GM12872 (cell line): ENCODE measurements around the gene RIMS3.

Experiments
- TF ChIP-seq, protein P1 (sequence below): IDR thresholded peaks from 3 replicates; pipeline ENCODE4 v1.5.1; 2011; ENCODE audit warnings: low read depth, mild to moderate bottlenecking, low read length, moderate library complexity; ENCODE audit not compliant: insufficient read depth

RIMS3 gene

GRCh38 chr1:40612345-40612831 is 53.1 kb downstream of the RIMS3 start:
- TF ChIP-seq, protein P1, sequence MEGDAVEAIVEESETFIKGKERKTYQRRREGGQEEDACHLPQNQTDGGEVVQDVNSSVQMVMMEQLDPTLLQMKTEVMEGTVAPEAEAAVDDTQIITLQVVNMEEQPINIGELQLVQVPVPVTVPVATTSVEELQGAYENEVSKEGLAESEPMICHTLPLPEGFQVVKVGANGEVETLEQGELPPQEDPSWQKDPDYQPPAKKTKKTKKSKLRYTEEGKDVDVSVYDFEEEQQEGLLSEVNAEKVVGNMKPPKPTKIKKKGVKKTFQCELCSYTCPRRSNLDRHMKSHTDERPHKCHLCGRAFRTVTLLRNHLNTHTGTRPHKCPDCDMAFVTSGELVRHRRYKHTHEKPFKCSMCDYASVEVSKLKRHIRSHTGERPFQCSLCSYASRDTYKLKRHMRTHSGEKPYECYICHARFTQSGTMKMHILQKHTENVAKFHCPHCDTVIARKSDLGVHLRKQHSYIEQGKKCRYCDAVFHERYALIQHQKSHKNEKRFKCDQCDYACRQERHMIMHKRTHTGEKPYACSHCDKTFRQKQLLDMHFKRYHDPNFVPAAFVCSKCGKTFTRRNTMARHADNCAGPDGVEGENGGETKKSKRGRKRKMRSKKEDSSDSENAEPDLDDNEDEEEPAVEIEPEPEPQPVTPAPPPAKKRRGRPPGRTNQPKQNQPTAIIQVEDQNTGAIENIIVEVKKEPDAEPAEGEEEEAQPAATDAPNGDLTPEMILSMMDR = peak; percentile 95

DNA sequence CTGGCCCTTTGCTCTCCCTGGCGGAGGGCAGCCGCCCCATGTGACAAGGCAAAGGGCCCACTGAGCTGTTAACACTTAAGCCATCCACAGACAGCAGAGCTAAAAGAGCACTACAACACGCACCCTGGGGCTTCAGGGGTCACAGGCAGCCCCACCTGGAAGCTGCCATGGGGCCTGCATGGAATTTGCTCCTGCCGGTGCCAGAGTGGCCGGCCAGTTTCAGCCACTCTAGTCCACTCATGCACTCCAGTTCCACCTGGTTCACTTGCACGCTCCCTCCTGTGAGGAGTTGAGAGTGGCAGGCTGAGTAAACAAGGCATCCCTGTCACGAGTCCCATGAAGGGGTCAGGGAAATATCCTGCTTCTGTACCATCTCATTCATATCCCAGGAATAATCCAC is 55.3 kb downstream of the RIMS3 start:
- TF ChIP-seq, protein P1 = no peak

DNA sequence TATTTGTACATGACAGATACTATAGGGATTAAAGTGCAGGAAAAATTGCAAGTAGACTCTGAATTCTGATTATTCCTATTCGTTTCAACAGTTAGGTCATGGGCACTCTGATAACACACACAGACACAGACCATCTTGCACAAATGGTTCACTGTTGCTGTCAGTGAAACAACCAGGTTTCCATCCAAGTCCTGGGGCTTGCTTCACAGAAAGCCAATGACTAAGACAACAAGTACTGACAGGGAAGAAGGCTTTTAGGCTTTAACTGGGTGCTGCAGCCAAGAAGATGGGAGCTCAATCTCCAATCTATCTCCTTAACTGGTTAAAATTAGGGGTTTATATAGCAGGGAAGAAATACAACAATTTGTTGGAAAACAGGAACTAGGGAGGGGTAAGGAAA is 57.6 kb downstream of the RIMS3 start:
- TF ChIP-seq, protein P1 = no peak

DNA sequence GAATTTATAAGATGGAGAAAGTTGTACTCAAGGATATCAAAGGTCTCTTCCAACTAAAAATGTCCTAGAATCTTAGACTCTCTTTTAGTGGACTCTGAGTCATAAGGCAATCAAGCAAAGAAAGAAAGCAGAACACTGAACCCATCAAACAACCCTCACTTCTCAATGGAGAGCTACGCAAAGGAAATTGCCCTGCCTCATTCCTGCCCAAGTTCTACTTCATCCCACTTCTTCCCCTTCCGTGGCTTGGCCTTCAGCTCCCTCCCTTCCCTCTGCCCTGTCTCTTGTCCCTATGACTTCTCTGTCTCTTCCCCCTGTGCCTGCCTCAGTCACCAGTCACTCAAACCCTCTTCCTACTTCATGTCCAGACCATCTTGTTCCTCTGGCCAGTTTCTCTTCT is 58.5 kb downstream of the RIMS3 start:
- TF ChIP-seq, protein P1 = no peak

DNA sequence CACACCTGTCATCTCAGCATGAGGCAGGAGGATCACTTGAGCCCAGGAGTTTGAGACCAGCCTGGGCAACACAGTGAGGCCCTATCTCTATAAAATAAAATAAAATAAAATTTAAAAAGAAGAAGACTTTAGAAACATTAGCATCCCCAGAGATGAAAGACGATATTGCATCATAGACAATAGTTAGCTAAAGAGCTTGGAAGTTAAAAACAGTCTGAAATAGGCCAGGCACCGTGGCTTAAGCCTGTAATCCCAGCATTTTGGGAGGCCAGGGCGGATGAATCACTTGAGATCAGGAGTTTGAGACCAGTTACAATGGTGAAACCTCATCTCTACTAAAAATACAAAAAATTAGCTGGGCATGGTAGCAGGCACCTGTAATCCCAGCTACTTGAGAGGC is 59.3 kb downstream of the RIMS3 start:
- TF ChIP-seq, protein P1 = no peak

DNA sequence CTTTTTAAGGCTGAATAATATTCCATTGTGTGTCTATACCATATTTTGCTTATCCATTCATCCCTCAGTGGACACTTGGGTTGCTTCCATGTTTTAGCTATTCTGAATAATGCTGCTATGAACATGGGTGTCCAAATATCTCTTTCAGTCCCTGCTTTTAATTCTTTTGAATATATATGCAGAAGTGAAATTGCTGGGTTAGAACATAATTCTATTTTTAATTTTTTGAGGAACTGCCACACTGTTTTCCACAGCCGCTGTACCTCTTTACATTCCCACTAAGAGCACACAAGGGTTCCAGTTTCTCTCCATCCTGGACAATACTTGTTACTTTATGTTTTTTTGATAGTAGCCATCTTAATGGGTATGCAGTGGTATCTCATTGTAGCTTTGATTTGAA is 65.6 kb downstream of the RIMS3 start:
- TF ChIP-seq, protein P1 = no peak

- TF ChIP-seq, protein P1 = no peak
Observed at GRCh38 chr1:40595623-40596022, 69.9 kb downstream of the RIMS3 start.

GRCh38 chr1:40594187-40594531 is 71.3 kb downstream of the RIMS3 start:
- TF ChIP-seq, protein P1 = no peak
